ENCODE measurements around the gene UGCG. TPM values are rescaled to one million over a fixed set of nuclear protein-coding genes. Genes with fewer than 3 reads are reported as not detected.

Gene UGCG
- total and polyA plus RNA-seq, 9 of the 15 experiments (the other 6 are each of a cell fraction or from before 2014, with no cell fraction given) = 20.0 to 40.3 (median 29.2) TPM

DNA sequence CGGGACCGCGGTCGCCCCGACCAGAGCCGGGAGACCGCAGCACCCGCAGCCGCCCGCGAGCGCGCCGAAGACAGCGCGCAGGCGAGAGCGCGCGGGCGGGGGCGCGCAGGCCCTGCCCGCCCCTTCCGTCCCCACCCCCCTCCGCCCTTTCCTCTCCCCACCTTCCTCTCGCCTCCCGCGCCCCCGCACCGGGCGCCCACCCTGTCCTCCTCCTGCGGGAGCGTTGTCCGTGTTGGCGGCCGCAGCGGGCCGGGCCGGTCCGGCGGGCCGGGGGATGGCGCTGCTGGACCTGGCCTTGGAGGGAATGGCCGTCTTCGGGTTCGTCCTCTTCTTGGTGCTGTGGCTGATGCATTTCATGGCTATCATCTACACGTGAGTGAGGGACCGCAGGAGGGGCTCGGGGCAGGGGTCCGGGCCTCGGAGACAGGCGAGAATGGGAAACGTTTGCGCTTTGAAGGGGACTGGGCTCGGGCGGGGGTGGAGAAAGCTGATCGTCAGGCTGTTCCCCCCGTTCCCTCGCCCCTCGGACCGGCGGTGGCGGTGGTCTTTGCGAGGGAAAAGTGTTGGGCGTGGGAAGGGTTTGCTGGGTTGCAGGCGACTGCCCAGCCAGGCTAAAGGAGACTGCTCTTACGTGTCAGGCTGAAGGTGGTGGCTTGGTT is 457 bp downstream of the UGCG start (continued):
- TF ChIP-seq YY1 (IDR thresholded peaks at IDR 0.05; ENCODE audit: borderline replicate concordance in 1 of 3, control insufficient read depth in 1 of 3, extremely low read depth in 1 of 3, insufficient read depth in 3 of 3, insufficient read length in 1 of 3, insufficient replicate concordance in 2 of 3, low read depth in 1 of 3, low read length in 2 of 3) (peak in 2 of 3 experiments; percentile 54 to 74), EGR1 (conservative IDR thresholded peaks at IDR 0.05) (peak; percentile 88), MTA1 (IDR thresholded peaks at IDR 0.05; ENCODE audit: borderline replicate concordance) (no peak), PHTF2 (CRISPR knock-in tag; IDR thresholded peaks at IDR 0.05) (no peak), ZNF76 (CRISPR knock-in tag; IDR thresholded peaks at IDR 0.05; ENCODE audit: borderline replicate concordance) (no peak), TAF1 (IDR thresholded peaks at IDR 0.05; ENCODE audit: control insufficient read depth, extremely low read depth, insufficient read depth, low read length, severe bottlenecking) (peak; percentile 10), ZNF282 (CRISPR knock-in tag; IDR thresholded peaks at IDR 0.05) (0 out of 2 replicates have a peak, but pooled peaks have one; percentile 16), EP300 (IDR thresholded peaks at IDR 0.05; ENCODE audit: low read length) (no peak), RAD51 (IDR thresholded peaks at IDR 0.05; ENCODE audit: borderline replicate concordance, low read depth) (no peak), SAFB2 (IDR thresholded peaks at IDR 0.05; ENCODE audit: borderline replicate concordance, low read depth, low read length, severe bottlenecking) (no peak), NR2C2 (CRISPR knock-in tag; IDR thresholded peaks at IDR 0.05) (no peak), NR2C2 (tag; IDR thresholded peaks at IDR 0.05) (0 out of 2 replicates have a peak, but pooled peaks have one; percentile 3), TEAD2 (tag; IDR thresholded peaks at IDR 0.05) (no peak)
- TF ChIP-seq, protein P1, sequence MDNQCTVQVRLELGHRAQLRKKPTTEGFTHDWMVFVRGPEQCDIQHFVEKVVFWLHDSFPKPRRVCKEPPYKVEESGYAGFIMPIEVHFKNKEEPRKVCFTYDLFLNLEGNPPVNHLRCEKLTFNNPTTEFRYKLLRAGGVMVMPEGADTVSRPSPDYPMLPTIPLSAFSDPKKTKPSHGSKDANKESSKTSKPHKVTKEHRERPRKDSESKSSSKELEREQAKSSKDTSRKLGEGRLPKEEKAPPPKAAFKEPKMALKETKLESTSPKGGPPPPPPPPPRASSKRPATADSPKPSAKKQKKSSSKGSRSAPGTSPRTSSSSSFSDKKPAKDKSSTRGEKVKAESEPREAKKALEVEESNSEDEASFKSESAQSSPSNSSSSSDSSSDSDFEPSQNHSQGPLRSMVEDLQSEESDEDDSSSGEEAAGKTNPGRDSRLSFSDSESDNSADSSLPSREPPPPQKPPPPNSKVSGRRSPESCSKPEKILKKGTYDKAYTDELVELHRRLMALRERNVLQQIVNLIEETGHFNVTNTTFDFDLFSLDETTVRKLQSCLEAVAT (IDR thresholded peaks at IDR 0.05) = 0 out of 4 replicates have a peak, but pooled peaks of 1 of the 2 experiments have one; percentile 70
- TF ChIP-seq, protein P2, sequence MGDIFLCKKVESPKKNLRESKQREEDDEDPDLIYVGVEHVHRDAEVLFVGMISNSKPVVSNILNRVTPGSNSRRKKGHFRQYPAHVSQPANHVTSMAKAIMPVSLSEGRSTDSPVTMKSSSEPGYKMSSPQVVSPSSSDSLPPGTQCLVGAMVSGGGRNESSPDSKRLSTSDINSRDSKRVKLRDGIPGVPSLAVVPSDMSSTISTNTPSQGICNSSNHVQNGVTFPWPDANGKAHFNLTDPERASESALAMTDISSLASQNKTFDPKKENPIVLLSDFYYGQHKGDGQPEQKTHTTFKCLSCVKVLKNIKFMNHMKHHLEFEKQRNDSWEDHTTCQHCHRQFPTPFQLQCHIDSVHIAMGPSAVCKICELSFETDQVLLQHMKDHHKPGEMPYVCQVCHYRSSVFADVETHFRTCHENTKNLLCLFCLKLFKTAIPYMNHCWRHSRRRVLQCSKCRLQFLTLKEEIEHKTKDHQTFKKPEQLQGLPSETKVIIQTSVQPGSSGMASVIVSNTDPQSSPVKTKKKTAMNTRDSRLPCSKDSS (IDR thresholded peaks at IDR 0.05; ENCODE audit: low read depth, partially characterized antibody) = no peak
- TF ChIP-seq, protein P3, sequence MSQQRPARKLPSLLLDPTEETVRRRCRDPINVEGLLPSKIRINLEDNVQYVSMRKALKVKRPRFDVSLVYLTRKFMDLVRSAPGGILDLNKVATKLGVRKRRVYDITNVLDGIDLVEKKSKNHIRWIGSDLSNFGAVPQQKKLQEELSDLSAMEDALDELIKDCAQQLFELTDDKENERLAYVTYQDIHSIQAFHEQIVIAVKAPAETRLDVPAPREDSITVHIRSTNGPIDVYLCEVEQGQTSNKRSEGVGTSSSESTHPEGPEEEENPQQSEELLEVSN (IDR thresholded peaks at IDR 0.05; ENCODE audit: borderline replicate concordance in 1 of 2, extremely low read depth in 1 of 2, insufficient read depth in 1 of 2, insufficient read length in 1 of 2, low read depth in 1 of 2, low read length in 1 of 2, poor library complexity in 1 of 2, severe bottlenecking in 1 of 2) = peak; percentile 18 to 50
- TF ChIP-seq, protein P4, sequence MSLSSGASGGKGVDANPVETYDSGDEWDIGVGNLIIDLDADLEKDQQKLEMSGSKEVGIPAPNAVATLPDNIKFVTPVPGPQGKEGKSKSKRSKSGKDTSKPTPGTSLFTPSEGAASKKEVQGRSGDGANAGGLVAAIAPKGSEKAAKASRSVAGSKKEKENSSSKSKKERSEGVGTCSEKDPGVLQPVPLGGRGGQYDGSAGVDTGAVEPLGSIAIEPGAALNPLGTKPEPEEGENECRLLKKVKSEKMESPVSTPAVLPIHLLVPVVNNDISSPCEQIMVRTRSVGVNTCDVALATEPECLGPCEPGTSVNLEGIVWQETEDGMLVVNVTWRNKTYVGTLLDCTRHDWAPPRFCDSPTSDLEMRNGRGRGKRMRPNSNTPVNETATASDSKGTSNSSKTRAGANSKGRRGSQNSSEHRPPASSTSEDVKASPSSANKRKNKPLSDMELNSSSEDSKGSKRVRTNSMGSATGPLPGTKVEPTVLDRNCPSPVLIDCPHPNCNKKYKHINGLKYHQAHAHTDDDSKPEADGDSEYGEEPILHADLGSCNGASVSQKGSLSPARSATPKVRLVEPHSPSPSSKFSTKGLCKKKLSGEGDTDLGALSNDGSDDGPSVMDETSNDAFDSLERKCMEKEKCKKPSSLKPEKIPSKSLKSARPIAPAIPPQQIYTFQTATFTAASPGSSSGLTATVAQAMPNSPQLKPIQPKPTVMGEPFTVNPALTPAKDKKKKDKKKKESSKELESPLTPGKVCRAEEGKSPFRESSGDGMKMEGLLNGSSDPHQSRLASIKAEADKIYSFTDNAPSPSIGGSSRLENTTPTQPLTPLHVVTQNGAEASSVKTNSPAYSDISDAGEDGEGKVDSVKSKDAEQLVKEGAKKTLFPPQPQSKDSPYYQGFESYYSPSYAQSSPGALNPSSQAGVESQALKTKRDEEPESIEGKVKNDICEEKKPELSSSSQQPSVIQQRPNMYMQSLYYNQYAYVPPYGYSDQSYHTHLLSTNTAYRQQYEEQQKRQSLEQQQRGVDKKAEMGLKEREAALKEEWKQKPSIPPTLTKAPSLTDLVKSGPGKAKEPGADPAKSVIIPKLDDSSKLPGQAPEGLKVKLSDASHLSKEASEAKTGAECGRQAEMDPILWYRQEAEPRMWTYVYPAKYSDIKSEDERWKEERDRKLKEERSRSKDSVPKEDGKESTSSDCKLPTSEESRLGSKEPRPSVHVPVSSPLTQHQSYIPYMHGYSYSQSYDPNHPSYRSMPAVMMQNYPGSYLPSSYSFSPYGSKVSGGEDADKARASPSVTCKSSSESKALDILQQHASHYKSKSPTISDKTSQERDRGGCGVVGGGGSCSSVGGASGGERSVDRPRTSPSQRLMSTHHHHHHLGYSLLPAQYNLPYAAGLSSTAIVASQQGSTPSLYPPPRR (CRISPR knock-in tag; IDR thresholded peaks at IDR 0.05; ENCODE audit: borderline replicate concordance) = no peak
